Hepatocyte (in vitro differentiated cells): Measurements from ENCODE around the gene ATP1A2. TPM values are rescaled to one million over a fixed set of nuclear protein-coding genes. Genes with fewer than 3 reads are reported as not detected.

Experiments used
- DNase-seq: peaks from one replicate; pipeline ENCODE4 v3.0.0-alpha.2; 2016; ENCODE audit warnings: low spot score
- H2AFZ ChIP-seq: fragments of 200-600 bp; sonication (generic); 2 replicates; pipeline ENCODE4 v1.6.0; 2016; ENCODE audit warnings: antibody characterized with exemption, mild to moderate bottlenecking
- H3K27ac ChIP-seq: fragments of 200-600 bp; sonication (generic); 2 replicates; pipeline ENCODE4 v1.5.1; 2016; ENCODE audit warnings: mild to moderate bottlenecking
- H3K27me3 ChIP-seq: fragments of 200-600 bp; sonication (generic); 2 replicates; pipeline ENCODE4 v1.6.1; 2016
- H3K36me3 ChIP-seq: fragments of 200-600 bp; sonication (generic); replicated peaks from 2 replicates; pipeline ENCODE4 v1.5.1; 2016; ENCODE audit warnings: low read depth; ENCODE audit not compliant: insufficient read depth
- H3K4me1 ChIP-seq: fragments of 200-600 bp; sonication (generic); 2 replicates; pipeline ENCODE4 v1.5.1; 2016; ENCODE audit warnings: mild to moderate bottlenecking, moderate library complexity; ENCODE audit not compliant: insufficient read depth
- H3K4me2 ChIP-seq: fragments of 200-600 bp; sonication (generic); 2 replicates; pipeline ENCODE4 v1.6.0; 2016
- H3K4me3 ChIP-seq: fragments of 200-600 bp; sonication (generic); 2 replicates; pipeline ENCODE4 v1.5.1; 2016; ENCODE audit warnings: mild to moderate bottlenecking
- H3K79me2 ChIP-seq: fragments of 200-600 bp; sonication (generic); 2 replicates; pipeline ENCODE4 v1.6.0; 2017; ENCODE audit warnings: mild to moderate bottlenecking
- H3K9me2 ChIP-seq: fragments of 200-600 bp; sonication (generic); replicated peaks from 2 replicates; pipeline ENCODE4 v1.6.0; 2017; ENCODE audit warnings: mild to moderate bottlenecking; ENCODE audit not compliant: insufficient read depth
- H3K9me3 ChIP-seq: fragments of 200-600 bp; sonication (generic); 2 replicates; pipeline ENCODE4 v1.5.1; 2016; ENCODE audit warnings: low read depth, mild to moderate bottlenecking
- H4K20me1 ChIP-seq: fragments of 200-600 bp; sonication (generic); 2 replicates; pipeline ENCODE4 v1.6.0; 2016; ENCODE audit warnings: mild to moderate bottlenecking; ENCODE audit not compliant: insufficient read depth, poor library complexity, severe bottlenecking
- EZH2 ChIP-seq: fragments of 200-600 bp; sonication (generic); IDR thresholded peaks from 2 replicates; pipeline ENCODE4 v1.6.1; 2016; ENCODE audit warnings: antibody characterized with exemption, mild to moderate bottlenecking, borderline replicate concordance
- EZH2phosphoT487 ChIP-seq: fragments of 200-600 bp; sonication (generic); IDR thresholded peaks from one replicate; pipeline ENCODE4 v1.6.1; 2018; ENCODE audit warnings: antibody characterized with exemption, mild to moderate bottlenecking, low read depth, moderate library complexity; ENCODE audit not compliant: unreplicated experiment, severe bottlenecking
- WGBS: methylation state at CpG from one replicate; pipeline ENCODE4 v1.1.6; 2016; ENCODE audit warnings: low lambda C conversion rate; ENCODE audit errors: missing lambda C conversion rate; 5-methylcytosine and 5-hydroxymethylcytosine counted together
- polyA plus RNA-seq: library from polyadenylated mRNA; unstranded; fragments of >200 nt; fragmentation: Nextera tagmentation; extraction: Ambion mirVana; gene quantifications from 2 replicates; pipeline ENCODE4 v1.2.1, GENCODE V29; 2016
- total RNA-seq: library from RNA; depleted of rRNA; stranded (reverse); fragments of >200 nt; gene quantifications from 2 replicates; pipeline ENCODE4 v1.2.3, GENCODE V29; 2014
- TF ChIP-seq, protein P1 (sequence below): fragments of 200-600 bp; sonication (generic); IDR thresholded peaks from 2 replicates; pipeline ENCODE4 v1.5.1; 2016; ENCODE audit warnings: antibody characterized with exemption, mild to moderate bottlenecking; ENCODE audit not compliant: poor library complexity

The ATP1A2 gene
- total and polyA plus RNA-seq, 2 experiments from 2014 or later, result 1.5 to 2.9 TPM

DNA sequence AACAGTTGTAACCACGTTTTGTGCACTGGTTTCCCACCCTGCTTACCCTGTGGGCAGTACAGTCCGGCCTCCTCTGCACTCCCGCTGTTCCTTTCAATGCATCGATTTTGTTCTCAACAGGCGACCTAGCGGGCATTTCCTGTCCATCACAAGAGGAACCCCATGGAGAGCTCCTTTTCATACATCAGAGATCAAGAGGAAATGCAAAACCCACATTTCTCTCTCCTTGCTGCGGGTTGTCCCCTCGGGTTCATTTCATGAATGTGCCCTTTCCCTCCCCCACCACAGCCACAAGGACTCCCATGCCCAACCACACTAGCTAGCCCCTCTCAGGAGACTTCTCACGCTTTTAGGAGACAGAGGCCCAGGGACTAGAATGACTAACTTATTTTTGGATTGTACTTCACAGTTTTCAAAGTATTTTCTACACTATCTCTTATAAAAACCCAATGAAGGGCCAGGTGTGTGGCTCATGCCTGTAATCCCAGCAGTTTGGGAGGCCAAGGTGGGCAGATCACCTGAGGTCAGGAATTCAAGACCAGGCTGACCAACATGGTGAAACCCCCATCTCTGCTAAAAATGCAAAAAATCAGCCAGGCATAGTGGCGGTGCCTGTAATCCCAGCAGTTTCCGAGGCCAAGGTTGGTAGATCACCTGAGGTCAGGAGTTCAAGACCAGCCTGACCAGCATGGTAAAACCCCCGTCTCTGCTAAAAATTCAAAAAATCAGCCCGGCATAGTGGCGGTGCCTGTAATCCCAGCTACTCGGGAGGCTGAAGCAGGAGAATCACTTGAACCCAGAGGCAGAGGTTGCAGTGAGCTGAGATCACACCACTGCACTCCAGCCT lies 54.2 kb downstream of the ATP1A2 start:
- Histone ChIP-seq H3K9me2 (no peaks in the 10 kb centered on the region), H3K27me3 (no peaks in the 10 kb centered on the region), H3K4me3 (no peak overlapping the region), H3K4me1 (no peaks in the 10 kb centered on the region), H3K9me3 (no peaks in the 10 kb centered on the region), H3K36me3 (no peaks in the 10 kb centered on the region), H3K4me2 (no peak overlapping the region), H4K20me1 (no peaks in the 10 kb centered on the region), H2AFZ (no peak overlapping the region), H3K27ac (no peak overlapping the region), H3K79me2 (no peaks in the 10 kb centered on the region)
- DNase-seq, result no peak
- 52% methylated on average over 15 of the region's 15 CpGs for WGBS
- TF ChIP-seq EZH2 (no peak), EZH2phosphoT487 (no peak)
- TF ChIP-seq, protein P1, sequence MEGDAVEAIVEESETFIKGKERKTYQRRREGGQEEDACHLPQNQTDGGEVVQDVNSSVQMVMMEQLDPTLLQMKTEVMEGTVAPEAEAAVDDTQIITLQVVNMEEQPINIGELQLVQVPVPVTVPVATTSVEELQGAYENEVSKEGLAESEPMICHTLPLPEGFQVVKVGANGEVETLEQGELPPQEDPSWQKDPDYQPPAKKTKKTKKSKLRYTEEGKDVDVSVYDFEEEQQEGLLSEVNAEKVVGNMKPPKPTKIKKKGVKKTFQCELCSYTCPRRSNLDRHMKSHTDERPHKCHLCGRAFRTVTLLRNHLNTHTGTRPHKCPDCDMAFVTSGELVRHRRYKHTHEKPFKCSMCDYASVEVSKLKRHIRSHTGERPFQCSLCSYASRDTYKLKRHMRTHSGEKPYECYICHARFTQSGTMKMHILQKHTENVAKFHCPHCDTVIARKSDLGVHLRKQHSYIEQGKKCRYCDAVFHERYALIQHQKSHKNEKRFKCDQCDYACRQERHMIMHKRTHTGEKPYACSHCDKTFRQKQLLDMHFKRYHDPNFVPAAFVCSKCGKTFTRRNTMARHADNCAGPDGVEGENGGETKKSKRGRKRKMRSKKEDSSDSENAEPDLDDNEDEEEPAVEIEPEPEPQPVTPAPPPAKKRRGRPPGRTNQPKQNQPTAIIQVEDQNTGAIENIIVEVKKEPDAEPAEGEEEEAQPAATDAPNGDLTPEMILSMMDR, result no peak

GRCh38 chr1:160171354-160171753 lies 55.8 kb downstream of the ATP1A2 start:
- H3K27ac ChIP-seq, result no peak overlapping the region
- no peaks in the 10 kb centered on the region for H3K79me2 ChIP-seq
- TF ChIP-seq, protein P1, result no peak
- TF ChIP-seq EZH2phosphoT487 (no peak), EZH2 (no peak)
- no peaks in the 10 kb centered on the region for H3K4me1 ChIP-seq
- no peak for DNase-seq
- no peaks in the 10 kb centered on the region for H3K9me3 ChIP-seq
- H2AFZ ChIP-seq, result no peak overlapping the region
- H3K36me3 ChIP-seq, result no peaks in the 10 kb centered on the region
- no peaks in the 10 kb centered on the region for H4K20me1 ChIP-seq
- no peaks in the 10 kb centered on the region for H3K27me3 ChIP-seq
- WGBS, result 78% methylated on average over 4 of the region's 4 CpGs
- no peak overlapping the region for H3K4me2 ChIP-seq
- no peak overlapping the region for H3K4me3 ChIP-seq
- H3K9me2 ChIP-seq, result no peaks in the 10 kb centered on the region

- no peaks in the 10 kb centered on the region for H3K27me3 ChIP-seq
- TF ChIP-seq, protein P1, result no peak
- TF ChIP-seq EZH2phosphoT487 (no peak), EZH2 (no peak)
- H3K27ac ChIP-seq, result no peak overlapping the region
- no peak overlapping the region for H3K4me2 ChIP-seq
- DNase-seq, result no peak
- no peak overlapping the region for H3K4me3 ChIP-seq
- H3K9me2 ChIP-seq, result no peaks in the 10 kb centered on the region
- 37% methylated on average over 9 of the region's 9 CpGs for WGBS
- H3K79me2 ChIP-seq, result no peaks in the 10 kb centered on the region
- no peak overlapping the region for H2AFZ ChIP-seq
- no peaks in the 10 kb centered on the region for H3K9me3 ChIP-seq
- no peaks in the 10 kb centered on the region for H4K20me1 ChIP-seq
- no peaks in the 10 kb centered on the region for H3K4me1 ChIP-seq
- no peaks in the 10 kb centered on the region for H3K36me3 ChIP-seq
Observed at GRCh38 chr1:160171980-160172379, 56.4 kb downstream of the ATP1A2 start.
